ENCODE measurements around the gene ASB17.
"Not testable (repeated sequence)": the region's sequence is repeated elsewhere in the genome, so short reads cannot be mapped to it uniquely, and the experiment has no call there.

Gene ASB17

GRCh38 chr1:75932304-75932703 lies at the start of gene ASB17:
TSS of gene ASB17 (minus strand) at chr1:75932404. CDS start at chr1:75932291, 113 bp downstream.
- DNase-seq (ENCODE audit: low spot score) = no peak

- no peak for DNase-seq (ENCODE audit: low spot score)
Observed at GRCh38 chr1:75980972-75981897, 49.0 kb upstream of the ASB17 start.

GRCh38 chr1:75970631-75971030 lies 38.4 kb upstream of the ASB17 start:
- no peak for DNase-seq (ENCODE audit: low spot score)

GRCh38 chr1:75969550-75969949 lies 37.3 kb upstream of the ASB17 start:
- no peak for DNase-seq (ENCODE audit: low spot score)

- no peak for DNase-seq (ENCODE audit: low spot score)
Observed at GRCh38 chr1:75967719-75968118, 35.5 kb upstream of the ASB17 start.

GRCh38 chr1:75964760-75965408 lies 32.7 kb upstream of the ASB17 start:
- DNase-seq (ENCODE audit: low spot score) = no peak

- DNase-seq (ENCODE audit: low spot score) = not testable (repeated sequence)
Observed at GRCh38 chr1:75964110-75964759, 32.0 kb upstream of the ASB17 start.

GRCh38 chr1:75954586-75954985 lies 22.4 kb upstream of the ASB17 start:
- DNase-seq (ENCODE audit: low spot score) = no peak

GRCh38 chr1:75953461-75953860 lies 21.3 kb upstream of the ASB17 start:
- DNase-seq (ENCODE audit: low spot score) = no peak

GRCh38 chr1:75952016-75952415 lies 19.8 kb upstream of the ASB17 start:
- DNase-seq (ENCODE audit: low spot score) = no peak

- DNase-seq (ENCODE audit: low spot score) = no peak
Observed at GRCh38 chr1:75950176-75950575, 18.0 kb upstream of the ASB17 start.

GRCh38 chr1:75943037-75943436 lies 10.8 kb upstream of the ASB17 start:
- peak; percentile 5 for DNase-seq (ENCODE audit: low spot score)

- DNase-seq (ENCODE audit: low spot score) = no peak
Observed at GRCh38 chr1:75937034-75937433, 4.8 kb upstream of the ASB17 start.

GRCh38 chr1:75922698-75923097 lies 9.5 kb downstream of the ASB17 start:
- no peak for DNase-seq (ENCODE audit: low spot score)

GRCh38 chr1:75916834-75917233 lies 15.4 kb downstream of the ASB17 start:
- no peak for DNase-seq (ENCODE audit: low spot score)

GRCh38 chr1:75908717-75909152 lies 23.5 kb downstream of the ASB17 start:
- peak; percentile 43 for DNase-seq (ENCODE audit: low spot score)

- DNase-seq (ENCODE audit: low spot score) = no peak
Observed at GRCh38 chr1:75901371-75901770, 30.8 kb downstream of the ASB17 start.

- no peak for DNase-seq (ENCODE audit: low spot score)
Observed at GRCh38 chr1:75884437-75884836, 47.8 kb downstream of the ASB17 start.

GRCh38 chr1:75879985-75880384 lies 52.2 kb downstream of the ASB17 start:
- no peak for DNase-seq (ENCODE audit: low spot score)

GRCh38 chr1:75870951-75871350 lies 61.3 kb downstream of the ASB17 start:
- no peak for DNase-seq (ENCODE audit: low spot score)

Data from Ammon's horn (tissue), 1 donor.